Esophagus mucosa (tissue), 1 donor: Measurements from ENCODE around the gene PLEKHG5. TPM values are rescaled to one million over a fixed set of nuclear protein-coding genes. Genes with fewer than 3 reads are reported as not detected.

Experiments used
- ATAC-seq: fragments of 200-7000 bp; cut with Tn5 transposase; one replicate; pipeline ENCODE4 v1.9.1; 2020
- total RNA-seq: library from RNA; stranded (reverse); gene quantifications from one replicate; pipeline ENCODE4 v1.2.4, GENCODE V29; 2023
- donor health status: DM: yes; HTN: yes; CAD: no.

The PLEKHG5 gene
- total RNA-seq, 1 donor from 2014 or later = 24.4 TPM

GRCh38 chr1:6476483-6476882, 15.0 kb downstream of the PLEKHG5 start:
- ATAC-seq = no peak

GRCh38 chr1:6475381-6476133, 15.9 kb downstream of the PLEKHG5 start:
- peak; percentile 41 for ATAC-seq

- ATAC-seq = no peak
These were observed 16.6 kb downstream of the PLEKHG5 start for GRCh38 chr1:6474815-6475282.

GRCh38 chr1:6473974-6474814, 17.3 kb downstream of the PLEKHG5 start:
- ATAC-seq = no peak

- ATAC-seq = no peak
These were observed 18.3 kb downstream of the PLEKHG5 start for GRCh38 chr1:6473156-6473555.

DNA sequence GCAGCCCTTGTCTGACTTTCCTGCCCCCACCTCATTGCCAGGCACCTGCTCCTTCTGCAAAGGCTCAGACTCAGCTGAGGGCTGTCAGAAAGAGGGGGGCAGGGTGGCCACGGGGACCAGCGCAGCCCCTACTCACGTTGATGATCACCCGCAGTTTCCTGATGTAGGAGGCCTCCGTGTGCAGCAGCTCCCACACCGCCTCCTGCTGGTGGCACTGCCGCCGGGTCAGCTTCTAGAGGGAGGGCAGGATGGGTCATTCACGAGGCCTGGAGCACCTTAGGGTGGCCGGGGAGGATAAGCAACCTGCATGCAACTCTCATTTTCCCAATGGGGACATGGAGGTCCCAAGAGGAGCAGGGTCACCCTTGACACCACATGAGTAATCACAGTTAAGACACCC, 19.1 kb downstream of the PLEKHG5 start:
- ATAC-seq = no peak

DNA sequence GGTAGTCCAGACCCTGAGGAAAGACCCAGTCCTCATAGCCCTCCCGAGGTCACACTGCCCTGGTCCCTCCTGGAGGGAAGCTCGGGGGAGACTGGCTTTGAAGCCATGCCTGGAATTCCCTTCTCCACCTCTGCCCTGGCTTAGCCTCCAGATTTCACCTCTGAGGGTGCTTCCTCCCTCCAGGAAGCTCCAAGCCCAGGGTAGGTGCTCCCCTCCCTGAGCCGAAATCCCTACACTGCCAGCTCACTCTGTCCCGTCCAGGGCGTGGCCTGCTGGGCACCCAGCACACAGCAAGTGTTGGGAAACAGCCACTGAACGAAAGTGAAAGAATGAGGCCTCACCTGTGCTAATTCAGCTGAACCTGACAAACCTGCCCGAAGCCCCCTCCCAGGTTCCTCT, 19.5 kb downstream of the PLEKHG5 start:
- peak; percentile 87 for ATAC-seq

GRCh38 chr1:6471086-6471969, 20.1 kb downstream of the PLEKHG5 start:
- peak; percentile 70 for ATAC-seq

- ATAC-seq = no peak
These were observed 21.1 kb downstream of the PLEKHG5 start for GRCh38 chr1:6470132-6471085.

GRCh38 chr1:6468729-6469461, 22.6 kb downstream of the PLEKHG5 start:
- ATAC-seq = no peak

DNA sequence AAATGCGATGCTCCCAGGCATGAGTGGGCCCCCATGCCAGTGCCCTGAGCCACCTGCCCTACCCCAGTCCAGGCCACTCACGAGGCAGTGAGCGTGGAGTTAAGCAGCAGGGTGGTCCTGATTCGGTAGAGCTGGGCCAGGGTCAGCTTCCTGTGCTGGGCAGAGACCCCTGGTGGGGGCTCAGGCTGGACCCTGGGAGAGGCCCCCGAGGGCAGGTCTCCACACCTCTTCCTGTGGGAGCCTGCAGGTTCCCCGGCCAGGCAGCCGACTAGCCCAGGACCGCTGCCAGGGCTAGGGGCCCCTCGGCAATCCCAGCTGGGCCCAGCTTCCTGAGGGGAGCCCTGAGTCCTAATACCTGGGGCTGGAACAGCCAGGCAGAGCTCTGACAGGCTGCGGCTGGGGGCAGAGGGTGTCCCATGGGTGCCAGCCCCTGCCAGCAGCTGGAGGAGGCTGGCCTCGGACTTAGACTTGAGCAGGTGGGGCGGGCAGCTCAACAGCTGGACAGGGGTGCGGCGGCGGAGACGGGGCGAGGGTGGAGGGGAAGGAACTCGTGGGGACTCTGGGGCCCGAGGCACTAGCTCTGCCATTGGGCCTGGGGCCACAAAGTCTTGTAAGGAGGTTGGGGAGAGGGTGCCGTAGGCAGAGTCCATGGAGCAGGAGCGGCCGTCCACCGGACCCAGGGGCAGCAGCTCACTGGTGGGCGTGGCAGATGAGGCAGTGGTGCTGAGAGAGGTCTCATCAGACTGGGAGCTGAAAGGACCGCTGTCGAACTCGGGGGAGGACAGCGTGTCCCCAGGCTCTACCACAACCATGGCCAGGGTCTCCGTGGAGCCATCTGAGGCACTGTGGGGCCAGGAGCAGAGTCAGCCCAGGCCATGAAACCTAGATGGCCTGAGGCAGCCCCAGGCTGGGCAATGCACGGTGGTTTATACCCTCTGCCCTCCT, 23.5 kb downstream of the PLEKHG5 start:
- ATAC-seq = no peak

DNA sequence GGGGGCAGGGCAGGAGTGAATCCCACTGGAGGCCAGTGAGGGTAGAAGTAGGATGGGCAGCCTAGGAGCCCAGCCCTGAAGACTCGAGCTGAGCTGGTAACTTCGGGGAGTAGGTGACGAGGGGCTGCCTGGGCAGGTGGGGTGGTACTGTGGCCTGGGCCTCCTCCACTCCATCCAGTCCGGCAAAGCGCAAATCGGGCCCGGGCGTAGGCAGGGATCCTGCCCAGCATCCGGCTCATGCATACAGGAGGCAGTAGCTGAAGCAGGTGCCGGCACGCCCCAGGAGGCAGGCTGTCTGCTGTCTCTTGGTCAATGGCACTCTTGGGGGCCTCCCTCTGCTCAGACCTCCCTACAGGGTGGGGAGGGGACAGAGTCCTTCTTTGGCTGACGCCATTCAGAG, 24.2 kb downstream of the PLEKHG5 start:
- no peak for ATAC-seq

GRCh38 chr1:6466751-6467150, 24.7 kb downstream of the PLEKHG5 start:
- no peak for ATAC-seq

DNA sequence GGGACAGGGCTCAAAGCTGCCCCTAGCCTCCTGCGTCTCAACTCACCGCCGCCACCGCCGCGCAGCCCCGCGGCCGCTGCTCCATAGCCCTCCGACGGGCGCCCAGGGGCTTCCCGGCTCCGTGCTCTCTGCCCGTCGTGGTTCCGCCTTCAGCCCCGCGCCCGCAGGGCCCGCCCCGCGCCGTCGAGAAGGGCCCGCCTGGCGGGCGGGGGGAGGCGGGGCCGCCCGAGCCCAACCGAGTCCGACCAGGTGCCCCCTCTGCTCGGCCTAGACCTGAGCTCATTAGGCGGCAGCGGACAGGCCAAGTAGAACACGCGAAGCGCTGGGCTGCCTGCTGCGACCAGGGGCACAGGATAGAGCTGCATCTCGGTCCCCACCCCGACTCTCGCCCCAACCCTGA, 25.4 kb downstream of the PLEKHG5 start, which contains the start of gene TNFRSF25:
TSS of gene TNFRSF25 (minus strand) at position 151 of the 400 bp plus-strand sequence. CDS start at position 85, 66 bp downstream.
- no peak for ATAC-seq

DNA sequence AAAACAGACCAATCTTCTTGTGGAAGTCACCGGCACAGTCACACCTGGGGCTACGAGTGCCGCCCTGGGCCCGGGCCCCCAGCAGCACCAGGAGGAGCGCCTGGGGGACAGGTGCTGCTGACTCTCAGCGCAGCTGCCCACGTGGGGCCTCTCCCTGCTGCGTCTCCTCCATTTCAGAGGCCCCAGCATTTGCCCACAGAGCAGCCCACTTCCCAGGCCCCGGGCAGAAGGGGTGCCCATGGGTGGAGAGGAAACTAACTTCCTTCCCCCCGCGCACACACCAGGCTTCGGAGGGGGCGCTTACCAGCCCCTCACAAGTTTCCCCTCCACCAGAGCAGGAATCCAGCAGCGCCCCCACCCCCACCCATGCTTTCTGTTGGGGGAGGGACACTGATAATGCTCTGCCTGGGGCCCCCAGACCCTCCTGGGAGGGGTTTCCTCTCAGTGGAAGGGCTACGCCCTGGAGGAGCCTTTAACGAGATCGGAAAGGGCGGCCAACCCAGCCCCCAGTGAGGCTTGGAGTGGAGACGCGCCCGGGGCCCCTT, 25.9 kb downstream of the PLEKHG5 start:
- ATAC-seq = no peak

- no peak for ATAC-seq
These were observed 26.6 kb downstream of the PLEKHG5 start for GRCh38 chr1:6464915-6465314.

GRCh38 chr1:6464514-6464836, 27.0 kb downstream of the PLEKHG5 start:
- peak; percentile 19 for ATAC-seq

GRCh38 chr1:6463120-6463412, 28.4 kb downstream of the PLEKHG5 start:
- no peak for ATAC-seq

- ATAC-seq = peak; percentile 1
These were observed 28.9 kb downstream of the PLEKHG5 start for GRCh38 chr1:6462412-6463119.
